K562 (cell line): Measurements from ENCODE around the gene USP37. TPM values are rescaled to one million over a fixed set of nuclear protein-coding genes. Genes with fewer than 3 reads are reported as not detected.

Experiments used
- ATAC-seq: fragments of 200-7000 bp; cut with Tn5 transposase; 3 replicates; pipeline ENCODE4 v1.9.1; 2020; ENCODE audit warnings: moderate library complexity
- BruUV-seq: library from RNA; stranded (reverse); fragments of 400-500 nt; replicated peaks from 2 replicates; lab custom pipeline; 2021; lab: Mats Ljungman, UMichigan
- CTCF ChIA-PET: fragments of 300-600 bp; formaldehyde crosslinking; extraction: SDS; loops from one replicate; lab custom pipeline; 2021; ENCODE audit warnings: low intra/inter-chr PET ratio; lab: Yijun Ruan, JAX
- POLR2A ChIA-PET: fragments of 300-600, 350-650 bp; sonication (Branson Sonifier 250); formaldehyde crosslinking; extraction: SDS; loops from one replicate; lab custom pipeline; 2021; ENCODE audit warnings: antibody characterized with exemption, inconsistent platforms; lab: Yijun Ruan, JAX
- DNase-seq, 4 experiments: peaks; one replicate each; pipeline versions ENCODE4 v3.0.0 to v3.0.0-alpha.2; 2011 to 2018; ENCODE audit warnings: low spot score in 3 of 4, mixed read lengths in 3 of 4; ENCODE audit errors: extremely low read depth in 1 of 4
- FAIRE-seq: peaks from 2 replicates; lab custom pipeline; 2011; peaks lifted over from hg19 to GRCh38; lab: Jason Lieb, UNC
- H2AFZ ChIP-seq: 2 replicates; pipeline ENCODE4 v1.6.0; 2011; ENCODE audit warnings: low read depth, low read length, control low read depth, inconsistent platforms
- H3K27ac ChIP-seq: fragments of 200-600 bp; 3 replicates; pipeline ENCODE4 v1.8.0; 2011; ENCODE audit warnings: low read depth, mild to moderate bottlenecking, control low read depth, inconsistent platforms, low read length, moderate library complexity, mixed read lengths; ENCODE audit errors: extremely low read depth
- H3K27me3 ChIP-seq, 2 experiments: fragments of 300-600 bp in 1 of 2; 2 replicates in 1 of 2; 3 replicates in 1 of 2; pipeline versions ENCODE4 v1.6.0 to v1.8.0; 2011; ENCODE audit warnings: inconsistent platforms in 2 of 2, low read length in 2 of 2, mild to moderate bottlenecking in 1 of 2, mixed read lengths in 1 of 2, moderate library complexity in 1 of 2; ENCODE audit not compliant: control insufficient read depth in 2 of 2, insufficient read depth in 2 of 2
- H3K36me3 ChIP-seq: fragments of 300-600 bp; 3 replicates; pipeline ENCODE4 v1.8.0; 2011; ENCODE audit warnings: mild to moderate bottlenecking, low read length, inconsistent platforms; ENCODE audit not compliant: control insufficient read depth, insufficient read depth
- H3K4me1 ChIP-seq, 2 experiments: fragments of 200-600 bp in 1 of 2; replicated peaks in 1 of 2; 2 replicates in 1 of 2; 3 replicates in 1 of 2; pipeline versions ENCODE4 v1.5.1 to v1.8.0; 2011; ENCODE audit warnings: inconsistent platforms in 2 of 2, low read length in 2 of 2, mild to moderate bottlenecking in 1 of 2, mixed read lengths in 1 of 2, moderate library complexity in 1 of 2; ENCODE audit not compliant: control insufficient read depth in 2 of 2, insufficient read depth in 2 of 2
- H3K4me2 ChIP-seq: 2 replicates; pipeline ENCODE4 v1.6.1; 2011; ENCODE audit warnings: low read length, control low read depth, inconsistent platforms, mixed read lengths; ENCODE audit not compliant: insufficient read depth
- H3K4me3 ChIP-seq: fragments of 200-600 bp; sonication (generic), shearing (Covaris generic); 2 replicates; pipeline ENCODE4 v1.5.1; 2016; ENCODE audit warnings: control low read depth, inconsistent platforms
- H3K79me2 ChIP-seq: fragments of 200-600 bp; 3 replicates; pipeline ENCODE4 v1.8.0; 2011; ENCODE audit warnings: low read length, inconsistent platforms; ENCODE audit not compliant: control insufficient read depth, insufficient read depth
- H3K9ac ChIP-seq, 2 experiments: 2 replicates each; pipeline versions ENCODE4 v1.6.0 to v1.6.1; 2011; ENCODE audit warnings: low read depth in 2 of 2, low read length in 2 of 2, control low read depth in 1 of 2, inconsistent platforms in 1 of 2, mild to moderate bottlenecking in 1 of 2, mixed read lengths in 1 of 2; ENCODE audit not compliant: insufficient read depth in 1 of 2
- H3K9me1 ChIP-seq: one replicate; pipeline ENCODE4 v1.6.0; 2011; ENCODE audit warnings: inconsistent platforms, mild to moderate bottlenecking, low read length, moderate library complexity; ENCODE audit not compliant: control insufficient read depth, insufficient read depth
- H3K9me3 ChIP-seq: replicated peaks from 2 replicates; pipeline ENCODE4 v1.5.1; 2011; ENCODE audit warnings: low read depth, low read length, inconsistent platforms; ENCODE audit not compliant: control insufficient read depth, insufficient read depth
- H4K20me1 ChIP-seq: replicated peaks from 2 replicates; pipeline ENCODE4 v1.6.1; 2011; ENCODE audit warnings: low read length, inconsistent platforms, mixed read lengths; ENCODE audit not compliant: control insufficient read depth, insufficient read depth
- BDP1 ChIP-seq: IDR thresholded peaks from 3 replicates; pipeline ENCODE4 v1.6.1; 2011; ENCODE audit not compliant: insufficient read length, insufficient read depth
- BRF1 ChIP-seq: IDR thresholded peaks from 3 replicates; pipeline ENCODE4 v1.6.1; 2011; ENCODE audit warnings: borderline replicate concordance, mild to moderate bottlenecking; ENCODE audit not compliant: insufficient read length; ENCODE audit errors: extremely low read depth
- CTBP1 ChIP-seq: fragments of 450-650 bp; IDR thresholded peaks from 2 replicates; pipeline ENCODE4 v1.6.1; 2016; ENCODE audit warnings: borderline replicate concordance
- EHMT2 ChIP-seq: fragments of 450-650 bp; IDR thresholded peaks from 2 replicates; pipeline ENCODE4 v1.6.1; 2018; ENCODE audit warnings: antibody characterized with exemption
- HSF4 ChIP-seq: fragments of 250-450 bp; sonication (Bioruptor Pico); IDR thresholded peaks from 2 replicates; pipeline ENCODE4 v2.1.2; 2022; ENCODE audit warnings: mild to moderate bottlenecking, moderate library complexity, borderline replicate concordance
- SMAD4 ChIP-seq: fragments of 250-450 bp; sonication (Bioruptor Pico); conservative IDR thresholded peaks from 2 replicates; pipeline ENCODE4 v1.8.0; 2021; ENCODE audit warnings: inconsistent platforms, mild to moderate bottlenecking, moderate library complexity
- ZBTB17 ChIP-seq: fragments of 450-650 bp; formaldehyde crosslinking; IDR thresholded peaks from 2 replicates; pipeline ENCODE4 v1.4.0; 2020; ENCODE audit warnings: mild to moderate bottlenecking
- ZFP30 ChIP-seq: fragments of 250-450 bp; sonication (Bioruptor Pico); IDR thresholded peaks from 2 replicates; pipeline ENCODE4 v1.8.0; 2022; ENCODE audit warnings: moderate library complexity, mild to moderate bottlenecking, inconsistent platforms, borderline replicate concordance
- ZKSCAN3 ChIP-seq: fragments of 250-450 bp; sonication (Bioruptor Pico); IDR thresholded peaks from 2 replicates; pipeline ENCODE4 v1.4.0; 2020
- ZNF431 ChIP-seq: sonication (generic); formaldehyde crosslinking; IDR thresholded peaks from 2 replicates; pipeline ENCODE4 v1.8.0; 2022; ENCODE audit warnings: mild to moderate bottlenecking, missing genetic modification reagents
- WGBS: fragments of 100-300 bp; shearing (Covaris generic); methylation state at CpG from one replicate; pipeline ENCODE4 v1.1.6; 2016; ENCODE audit warnings: low coverage, mixed read lengths; ENCODE audit not compliant: insufficient coverage; ENCODE audit errors: missing lambda C conversion rate; 5-methylcytosine and 5-hydroxymethylcytosine counted together
- in situ Hi-C: fragments of 300-500 bp; cut with MboI; formaldehyde crosslinking; loops from 4 replicates; pipeline ENCODE4 v1.15.0; 2018; ENCODE audit warnings: inconsistent platforms, mixed read lengths
- intact Hi-C: fragments of 100-400 bp; cut with micrococcal nuclease; formaldehyde crosslinking; loops from 2 replicates; pipeline ENCODE4 v1.14.2; 2022
- polyA plus RNA-seq, 8 experiments: library from polyadenylated mRNA; depleted of rRNA in 4 of 8; stranded (reverse) in 5 of 8; unstranded in 3 of 8; fragments of >200 nt; fragmentation: Nextera tagmentation in 2 of 8; fragmentation: Illumina TruSeq in 1 of 8; extraction: Ambion mirVana in 2 of 8; extraction: Trizol in 1 of 8; gene quantifications; 2 replicates each; pipeline versions ENCODE4 v1.2.1 to v1.2.3, GENCODE V29; 2011 to 2014; ENCODE audit warnings: inconsistent platforms in 1 of 8, missing spikeins in 1 of 8
- total RNA-seq, 7 experiments: library from RNA; depleted of rRNA in 6 of 7; stranded (reverse); fragments of >200 nt in 6 of 7; fragmentation: Illumina TruSeq in 2 of 7; extraction: Trizol in 2 of 7; gene quantifications; 2 replicates each; pipeline versions ENCODE4 v1.2.1 to v1.2.3, GENCODE V29; 2011 to 2021; ENCODE audit warnings: low replicate concordance in 1 of 7
- TF ChIP-seq, protein P1 (sequence below): sonication (generic); formaldehyde crosslinking; IDR thresholded peaks from 2 replicates; pipeline ENCODE4 v1.8.1; 2022; ENCODE audit warnings: missing genetic modification reagents
- TF ChIP-seq, protein P2 (sequence below): fragments of 250-450 bp; sonication (Bioruptor Pico); IDR thresholded peaks from 2 replicates; pipeline ENCODE4 v1.4.0; 2020; ENCODE audit warnings: mild to moderate bottlenecking, moderate library complexity
- TF ChIP-seq, protein P3 (sequence below): fragments of 200-800 bp; sonication (Bioruptor generic); IDR thresholded peaks from 2 replicates; pipeline ENCODE4 v1.6.1; 2017; ENCODE audit warnings: missing genetic modification characterization, missing compliant biosample characterization
- TF ChIP-seq, protein P4 (sequence below): fragments of 250-450 bp; sonication (Bioruptor Pico); IDR thresholded peaks from 2 replicates; pipeline ENCODE4 v1.8.0; 2022; ENCODE audit warnings: moderate library complexity, mild to moderate bottlenecking, inconsistent platforms
- TF ChIP-seq, protein P5 (sequence below): fragments of 200-400 bp; formaldehyde crosslinking; IDR thresholded peaks from 2 replicates; pipeline ENCODE4 v1.6.1; 2017; ENCODE audit warnings: mild to moderate bottlenecking, low read depth, low read length, moderate library complexity

The USP37 gene
- total and polyA plus RNA-seq, 9 of the 15 experiments (the other 6 are each of a cell fraction or from before 2014, with no cell fraction given), result 2.0 to 14.2 (median 8.5) TPM

DNA sequence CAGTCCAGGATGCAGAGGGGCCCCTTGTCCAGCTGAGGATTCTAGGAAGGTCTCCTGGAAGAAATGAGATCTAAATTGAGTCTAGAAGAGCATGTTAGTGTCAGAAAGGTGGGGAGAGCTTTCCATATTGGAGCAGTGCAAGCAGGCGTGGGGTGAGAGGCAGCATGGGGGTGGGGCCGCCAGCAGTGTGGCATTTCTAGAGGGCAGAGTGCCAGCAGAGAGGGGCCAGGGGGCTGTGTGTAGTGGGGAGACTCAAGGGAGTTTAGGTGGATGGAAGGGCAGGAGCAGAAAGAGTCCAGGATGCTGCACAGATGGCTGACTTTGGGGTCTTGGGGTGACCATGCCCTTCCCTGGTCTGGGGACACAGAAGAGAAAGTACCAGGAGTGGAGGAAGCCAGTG, 147.1 kb downstream of the USP37 start:
- intact Hi-C loops (no loop called here), in situ Hi-C loops (no loop called here)
- H2AFZ ChIP-seq, result peak overlapping the region; percentile 20
- peaks cover 37 to 66% of the 10 kb centered on the region in 2 experiments; a peak in 4 of 5 replicates for H3K4me1 ChIP-seq
- no peak for ATAC-seq
- no peaks in the 10 kb centered on the region for H3K79me2 ChIP-seq
- H3K9me1 ChIP-seq, result no peaks in the 10 kb centered on the region
- ChIA-PET POLR2A (no interaction called here), CTCF (interaction anchor here (0.5 kb wide), 1 partner anchor 180 kb away, joined by 3 read pairs; no protein-coding TSS in a partner anchor)
- H3K9me3 ChIP-seq, result no peaks in the 10 kb centered on the region
- BruUV-seq, result no TSS peak
- no peak overlapping the region for H3K4me2 ChIP-seq
- peak overlapping the region in 1 of 2 experiments; percentile 82; a peak in 1 of 4 replicates for H3K9ac ChIP-seq
- peak overlapping the region; percentile 72 for H3K27ac ChIP-seq
- no peaks in the 10 kb centered on the region for H3K36me3 ChIP-seq
- TF ChIP-seq BDP1 (no peak), EHMT2 (no peak), ZKSCAN3 (no peak), BRF1 (no peak), ZBTB17 (CRISPR knock-in tag) (no peak), HSF4 (CRISPR knock-in tag) (no peak), ZFP30 (no peak), SMAD4 (no peak), ZNF431 (CRISPR knock-in tag) (no peak), CTBP1 (no peak)
- TF ChIP-seq, protein P1, sequence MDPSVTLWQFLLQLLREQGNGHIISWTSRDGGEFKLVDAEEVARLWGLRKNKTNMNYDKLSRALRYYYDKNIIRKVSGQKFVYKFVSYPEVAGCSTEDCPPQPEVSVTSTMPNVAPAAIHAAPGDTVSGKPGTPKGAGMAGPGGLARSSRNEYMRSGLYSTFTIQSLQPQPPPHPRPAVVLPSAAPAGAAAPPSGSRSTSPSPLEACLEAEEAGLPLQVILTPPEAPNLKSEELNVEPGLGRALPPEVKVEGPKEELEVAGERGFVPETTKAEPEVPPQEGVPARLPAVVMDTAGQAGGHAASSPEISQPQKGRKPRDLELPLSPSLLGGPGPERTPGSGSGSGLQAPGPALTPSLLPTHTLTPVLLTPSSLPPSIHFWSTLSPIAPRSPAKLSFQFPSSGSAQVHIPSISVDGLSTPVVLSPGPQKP, result no peak
- TF ChIP-seq, protein P2, sequence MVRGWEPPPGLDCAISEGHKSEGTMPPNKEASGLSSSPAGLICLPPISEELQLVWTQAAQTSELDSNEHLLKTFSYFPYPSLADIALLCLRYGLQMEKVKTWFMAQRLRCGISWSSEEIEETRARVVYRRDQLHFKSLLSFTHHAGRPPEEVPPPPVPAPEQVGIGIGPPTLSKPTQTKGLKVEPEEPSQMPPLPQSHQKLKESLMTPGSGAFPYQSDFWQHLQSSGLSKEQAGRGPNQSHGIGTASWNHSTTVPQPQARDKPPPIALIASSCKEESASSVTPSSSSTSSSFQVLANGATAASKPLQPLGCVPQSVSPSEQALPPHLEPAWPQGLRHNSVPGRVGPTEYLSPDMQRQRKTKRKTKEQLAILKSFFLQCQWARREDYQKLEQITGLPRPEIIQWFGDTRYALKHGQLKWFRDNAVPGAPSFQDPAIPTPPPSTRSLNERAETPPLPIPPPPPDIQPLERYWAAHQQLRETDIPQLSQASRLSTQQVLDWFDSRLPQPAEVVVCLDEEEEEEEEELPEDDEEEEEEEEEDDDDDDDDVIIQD (CRISPR knock-in tag), result no peak
- TF ChIP-seq, protein P3, sequence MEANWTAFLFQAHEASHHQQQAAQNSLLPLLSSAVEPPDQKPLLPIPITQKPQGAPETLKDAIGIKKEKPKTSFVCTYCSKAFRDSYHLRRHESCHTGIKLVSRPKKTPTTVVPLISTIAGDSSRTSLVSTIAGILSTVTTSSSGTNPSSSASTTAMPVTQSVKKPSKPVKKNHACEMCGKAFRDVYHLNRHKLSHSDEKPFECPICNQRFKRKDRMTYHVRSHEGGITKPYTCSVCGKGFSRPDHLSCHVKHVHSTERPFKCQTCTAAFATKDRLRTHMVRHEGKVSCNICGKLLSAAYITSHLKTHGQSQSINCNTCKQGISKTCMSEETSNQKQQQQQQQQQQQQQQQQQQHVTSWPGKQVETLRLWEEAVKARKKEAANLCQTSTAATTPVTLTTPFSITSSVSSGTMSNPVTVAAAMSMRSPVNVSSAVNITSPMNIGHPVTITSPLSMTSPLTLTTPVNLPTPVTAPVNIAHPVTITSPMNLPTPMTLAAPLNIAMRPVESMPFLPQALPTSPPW (CRISPR knock-in tag), result no peak
- TF ChIP-seq, protein P4, sequence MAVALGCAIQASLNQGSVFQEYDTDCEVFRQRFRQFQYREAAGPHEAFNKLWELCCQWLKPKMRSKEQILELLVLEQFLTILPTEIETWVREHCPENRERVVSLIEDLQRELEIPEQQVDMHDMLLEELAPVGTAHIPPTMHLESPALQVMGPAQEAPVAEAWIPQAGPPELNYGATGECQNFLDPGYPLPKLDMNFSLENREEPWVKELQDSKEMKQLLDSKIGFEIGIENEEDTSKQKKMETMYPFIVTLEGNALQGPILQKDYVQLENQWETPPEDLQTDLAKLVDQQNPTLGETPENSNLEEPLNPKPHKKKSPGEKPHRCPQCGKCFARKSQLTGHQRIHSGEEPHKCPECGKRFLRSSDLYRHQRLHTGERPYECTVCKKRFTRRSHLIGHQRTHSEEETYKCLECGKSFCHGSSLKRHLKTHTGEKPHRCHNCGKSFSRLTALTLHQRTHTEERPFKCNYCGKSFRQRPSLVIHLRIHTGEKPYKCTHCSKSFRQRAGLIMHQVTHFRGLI (CRISPR knock-in tag), result no peak
- TF ChIP-seq, protein P5, sequence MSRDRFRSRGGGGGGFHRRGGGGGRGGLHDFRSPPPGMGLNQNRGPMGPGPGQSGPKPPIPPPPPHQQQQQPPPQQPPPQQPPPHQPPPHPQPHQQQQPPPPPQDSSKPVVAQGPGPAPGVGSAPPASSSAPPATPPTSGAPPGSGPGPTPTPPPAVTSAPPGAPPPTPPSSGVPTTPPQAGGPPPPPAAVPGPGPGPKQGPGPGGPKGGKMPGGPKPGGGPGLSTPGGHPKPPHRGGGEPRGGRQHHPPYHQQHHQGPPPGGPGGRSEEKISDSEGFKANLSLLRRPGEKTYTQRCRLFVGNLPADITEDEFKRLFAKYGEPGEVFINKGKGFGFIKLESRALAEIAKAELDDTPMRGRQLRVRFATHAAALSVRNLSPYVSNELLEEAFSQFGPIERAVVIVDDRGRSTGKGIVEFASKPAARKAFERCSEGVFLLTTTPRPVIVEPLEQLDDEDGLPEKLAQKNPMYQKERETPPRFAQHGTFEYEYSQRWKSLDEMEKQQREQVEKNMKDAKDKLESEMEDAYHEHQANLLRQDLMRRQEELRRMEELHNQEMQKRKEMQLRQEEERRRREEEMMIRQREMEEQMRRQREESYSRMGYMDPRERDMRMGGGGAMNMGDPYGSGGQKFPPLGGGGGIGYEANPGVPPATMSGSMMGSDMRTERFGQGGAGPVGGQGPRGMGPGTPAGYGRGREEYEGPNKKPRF, result no peak
- TF ChIP-seq, all 486 proteins: peak for 0
- FAIRE-seq (no peak), DNase-seq (no peak)
- Histone ChIP-seq H4K20me1 (no peaks in the 10 kb centered on the region), H3K27me3 (no peaks in the 10 kb centered on the region), H3K4me3 (no peak overlapping the region)
- 86% methylated on average over 2 of the region's 2 CpGs for WGBS
